HCT116 (cell line): ENCODE results near the gene ACVRL1. TPM values are rescaled to one million over a fixed set of nuclear protein-coding genes. Genes with fewer than 3 reads are reported as not detected.

Experiments used
- ATAC-seq: fragments of 200-7000 bp; cut with Tn5 transposase; 2 replicates; pipeline ENCODE4 v1.9.1; 2020; ENCODE audit warnings: mild to moderate bottlenecking, moderate library complexity
- BruUV-seq: library from RNA; stranded (reverse); fragments of 400-500 nt; replicated peaks from 2 replicates; lab custom pipeline; 2021; lab: Mats Ljungman, UMichigan
- CTCF ChIA-PET: fragments of 300-600 bp; sonication (Branson Sonifier 250); formaldehyde crosslinking; loops from one replicate; lab custom pipeline; 2021; ENCODE audit warnings: antibody characterized with exemption; lab: Charles Lee
- POLR2A ChIA-PET: fragments of 300-600, 350-600 bp; sonication (Branson Sonifier 250); formaldehyde crosslinking; loops from one replicate; lab custom pipeline; 2021; ENCODE audit warnings: antibody characterized with exemption; lab: Charles Lee
- RAD21 ChIA-PET, 2 experiments: fragments of 300-600 bp; sonication (Branson Sonifier 250); formaldehyde crosslinking; loops; one replicate each; lab custom pipeline; 2023; ENCODE audit warnings: low total read pairs in 2 of 2; ENCODE audit not compliant: uncharacterized antibody in 2 of 2, unreplicated experiment in 2 of 2, low non-redundant PET in 1 of 2; lab: Charles Lee
- DNase-seq: peaks from one replicate; pipeline ENCODE4 v3.0.0-alpha.2; 2010; ENCODE audit warnings: low read depth, low spot score
- H2AFZ ChIP-seq: fragments of 200-600 bp; shearing (Covaris generic), sonication (generic); 2 replicates; pipeline ENCODE4 v1.6.1; 2017; ENCODE audit warnings: low read depth, mixed run types, mixed read lengths, antibody characterized with exemption, low read length; ENCODE audit not compliant: poor library complexity, severe bottlenecking
- H3K27ac ChIP-seq: 2 replicates; pipeline ENCODE4 v1.5.1; 2012; ENCODE audit warnings: low read depth, low read length
- H3K27me3 ChIP-seq: fragments of 200-600 bp; sonication (generic); 2 replicates; pipeline ENCODE4 v1.6.1; 2016; ENCODE audit warnings: mixed run types, low read length, mixed read lengths; ENCODE audit not compliant: insufficient read depth
- H3K36me3 ChIP-seq, 2 experiments: fragments of 200-500 bp in 1 of 2; fragments of 200-600 bp in 1 of 2; sonication (Bioruptor generic) in 1 of 2; sonication (generic) in 1 of 2; 2 replicates each; pipeline versions ENCODE4 v1.5.1 to v1.6.1; 2014 to 2016; ENCODE audit warnings: low read length in 2 of 2, inconsistent platforms in 1 of 2, mixed read lengths in 1 of 2, mixed run types in 1 of 2; ENCODE audit not compliant: insufficient read depth in 2 of 2, control insufficient read depth in 1 of 2
- H3K4me1 ChIP-seq, 2 experiments: fragments of 200-600 bp in 1 of 2; sonication (generic) in 1 of 2; 2 replicates each; pipeline versions ENCODE4 v1.5.1 to v1.6.1; 2012 to 2017; ENCODE audit warnings: low read length in 2 of 2, inconsistent platforms in 1 of 2, mild to moderate bottlenecking in 1 of 2, mixed read lengths in 1 of 2, mixed run types in 1 of 2, moderate library complexity in 1 of 2; ENCODE audit not compliant: insufficient read depth in 2 of 2, control insufficient read depth in 1 of 2
- H3K4me2 ChIP-seq: fragments of 200-600 bp; sonication (generic); 2 replicates; pipeline ENCODE4 v1.6.1; 2017; ENCODE audit warnings: mixed run types, low read length, mixed read lengths
- H3K4me3 ChIP-seq, 2 experiments: fragments of 200-600 bp in 1 of 2; sonication (generic) in 1 of 2; replicated peaks in 1 of 2; 2 replicates each; pipeline ENCODE4 v1.5.1; 2011 to 2016; ENCODE audit warnings: low read length in 2 of 2, control low read depth in 1 of 2, low read depth in 1 of 2, mild to moderate bottlenecking in 1 of 2, mixed read lengths in 1 of 2, mixed run types in 1 of 2
- H3K79me2 ChIP-seq: fragments of 200-600 bp; sonication (generic); 2 replicates; pipeline ENCODE4 v1.6.1; 2017; ENCODE audit warnings: mild to moderate bottlenecking, mixed run types, low read length, moderate library complexity, mixed read lengths; ENCODE audit not compliant: insufficient read depth
- H3K9ac ChIP-seq: fragments of 200-600 bp; sonication (generic); 2 replicates; pipeline ENCODE4 v1.6.1; 2016; ENCODE audit warnings: low read length, mixed read lengths
- H3K9me2 ChIP-seq: fragments of 200-600 bp; sonication (generic), shearing (Covaris generic); 2 replicates; pipeline ENCODE4 v1.6.1; 2017; ENCODE audit warnings: mixed run types, mild to moderate bottlenecking, moderate library complexity; ENCODE audit not compliant: insufficient read depth
- H3K9me3 ChIP-seq, 2 experiments: fragments of 200-500 bp in 1 of 2; fragments of 200-600 bp in 1 of 2; sonication (Bioruptor generic) in 1 of 2; sonication (generic) in 1 of 2; 2 replicates each; pipeline ENCODE4 v1.6.1; 2014 to 2017; ENCODE audit warnings: low read length in 2 of 2, mixed read lengths in 2 of 2, inconsistent platforms in 1 of 2, low read depth in 1 of 2, mild to moderate bottlenecking in 1 of 2, mixed run types in 1 of 2, moderate library complexity in 1 of 2; ENCODE audit not compliant: control insufficient read depth in 1 of 2, insufficient read depth in 1 of 2
- H4K20me1 ChIP-seq: fragments of 200-600 bp; sonication (generic), shearing (Covaris generic); 2 replicates; pipeline ENCODE4 v1.6.1; 2017; ENCODE audit warnings: mixed run types, mild to moderate bottlenecking, moderate library complexity; ENCODE audit not compliant: insufficient read depth
- ATF3 ChIP-seq: IDR thresholded peaks from 2 replicates; pipeline ENCODE4 v1.6.1; 2012
- ELF1 ChIP-seq: IDR thresholded peaks from 2 replicates; pipeline ENCODE4 v1.6.1; 2012; ENCODE audit warnings: low read depth, borderline replicate concordance
- EZH2 ChIP-seq: fragments of 200-600 bp; sonication (generic); IDR thresholded peaks from 2 replicates; pipeline ENCODE4 v1.6.1; 2017; ENCODE audit warnings: antibody characterized with exemption, mixed run types
- EZH2phosphoT487 ChIP-seq: fragments of 200-600 bp; IDR thresholded peaks from 2 replicates; pipeline ENCODE4 v1.6.1; 2018; ENCODE audit warnings: antibody characterized with exemption, borderline replicate concordance
- POLR2A ChIP-seq: IDR thresholded peaks from 2 replicates; pipeline ENCODE4 v1.7.0; 2011; ENCODE audit warnings: borderline replicate concordance; ENCODE audit not compliant: insufficient read depth, insufficient read length; ENCODE audit errors: extremely low read depth
- RAD21 ChIP-seq: IDR thresholded peaks from 2 replicates; pipeline ENCODE4 v1.6.1; 2012; ENCODE audit warnings: low read depth, mild to moderate bottlenecking
- REST ChIP-seq: IDR thresholded peaks from 2 replicates; pipeline ENCODE4 v1.6.1; 2012; ENCODE audit warnings: low read depth
- SIN3A ChIP-seq: IDR thresholded peaks from 2 replicates; pipeline ENCODE4 v1.6.1; 2012; ENCODE audit warnings: low read depth
- TCF7L2 ChIP-seq: IDR thresholded peaks from 2 replicates; pipeline ENCODE4 v1.7.0; 2011; ENCODE audit warnings: borderline replicate concordance, inconsistent platforms; ENCODE audit not compliant: insufficient read depth, insufficient read length; ENCODE audit errors: extremely low read depth
- ZFX ChIP-seq: fragments of 450-650 bp; IDR thresholded peaks from 2 replicates; pipeline ENCODE4 v1.6.1; 2017
- intact Hi-C: fragments of 100-400 bp; cut with micrococcal nuclease; formaldehyde crosslinking; loops from 2 replicates; pipeline ENCODE4 v1.10.0; 2022
- total RNA-seq: library from RNA; stranded (reverse); gene quantifications from one replicate; pipeline ENCODE4 v1.2.1, GENCODE V29; 2021; ENCODE audit not compliant: unreplicated experiment

Gene ACVRL1
- total RNA-seq, 1 experiment from 2014 or later: 2.5 TPM

DNA sequence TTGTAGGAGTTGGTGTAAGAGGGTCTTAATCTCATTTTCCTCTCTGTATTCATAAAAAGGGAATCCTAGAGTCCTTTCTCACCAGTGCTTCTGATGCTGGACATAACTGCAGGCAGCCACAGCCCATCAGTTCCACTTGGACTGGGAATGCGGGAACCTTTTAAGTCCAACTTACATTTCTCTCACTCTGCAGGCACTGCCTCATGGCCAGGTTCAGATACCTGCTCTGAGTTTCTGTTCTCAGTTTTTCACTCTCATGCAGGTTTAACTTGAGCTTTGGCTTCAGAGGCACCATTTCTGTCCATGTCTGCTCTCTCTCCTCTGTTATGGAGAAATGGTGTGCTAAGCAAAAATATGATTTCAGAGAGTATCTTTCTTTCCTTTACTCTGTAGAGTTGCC lies 48.4 kb downstream of the ACVRL1 start:
- no peaks in the 10 kb centered on the region for H4K20me1 ChIP-seq
- no peaks in the 10 kb centered on the region for H3K27me3 ChIP-seq
- BruUV-seq: no TSS peak
- no peak overlapping the region for H3K9ac ChIP-seq
- H3K9me2 ChIP-seq: no peaks in the 10 kb centered on the region
- TF ChIP-seq RAD21: no peak
- no peak for TF ChIP-seq EZH2phosphoT487
- TF ChIP-seq REST: no peak
- no peak for TF ChIP-seq ELF1
- TF ChIP-seq ZFX: no peak
- TF ChIP-seq EZH2: no peak
- no peak for TF ChIP-seq ATF3
- no peak for TF ChIP-seq TCF7L2
- TF ChIP-seq POLR2A: no peak
- no peak for TF ChIP-seq SIN3A
- H3K4me2 ChIP-seq: no peak overlapping the region
- RAD21 ChIA-PET: no interaction called here
- no peaks in the 10 kb centered on the region for H3K36me3 ChIP-seq
- no peak overlapping the region for H3K27ac ChIP-seq
- H3K9me3 ChIP-seq: no peaks in the 10 kb centered on the region
- intact Hi-C loops: no loop called here
- CTCF ChIA-PET: no interaction called here
- H3K4me3 ChIP-seq: no peak overlapping the region
- no peak for ATAC-seq
- no peak overlapping the region for H2AFZ ChIP-seq
- peaks cover 11 to 20% of the 10 kb centered on the region in 2 experiments for H3K4me1 ChIP-seq
- DNase-seq: no peak
- H3K79me2 ChIP-seq: peaks cover 79% of the 10 kb centered on the region
- POLR2A ChIA-PET: no interaction called here
